IPS DF 4.7 (cell line): Measurements from ENCODE around the gene OR2V1.
"Not testable (repeated sequence)": the region's sequence is repeated elsewhere in the genome, so short reads cannot be mapped to it uniquely, and the experiment has no call there.

Experiments
- DNase-seq: peaks from one replicate; pipeline ENCODE4 v3.0.0-alpha.2; 2013; ENCODE audit warnings: low spot score; ENCODE audit errors: extremely low read depth

The OR2V1 gene

DNA sequence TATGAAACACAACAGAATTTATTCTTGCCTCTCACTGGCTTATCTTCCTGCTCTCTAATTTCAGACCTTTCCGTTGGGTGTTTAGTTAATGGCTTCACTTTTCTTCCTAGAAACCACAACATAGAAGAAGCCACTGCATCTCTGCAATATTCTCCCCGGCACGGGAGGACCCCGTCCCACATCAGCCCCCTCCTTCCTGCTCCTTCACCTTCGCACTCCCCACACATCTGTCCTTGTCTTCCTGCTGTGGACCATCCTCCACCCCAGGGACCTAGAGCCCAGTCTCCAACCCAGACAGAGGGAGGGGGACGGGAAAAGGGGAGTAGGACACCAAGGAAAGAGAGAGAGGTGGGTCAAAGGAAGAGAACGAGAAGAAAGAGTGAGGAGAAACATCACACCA, 1.4 kb downstream of the OR2V1 start:
- DNase-seq = no peak

DNA sequence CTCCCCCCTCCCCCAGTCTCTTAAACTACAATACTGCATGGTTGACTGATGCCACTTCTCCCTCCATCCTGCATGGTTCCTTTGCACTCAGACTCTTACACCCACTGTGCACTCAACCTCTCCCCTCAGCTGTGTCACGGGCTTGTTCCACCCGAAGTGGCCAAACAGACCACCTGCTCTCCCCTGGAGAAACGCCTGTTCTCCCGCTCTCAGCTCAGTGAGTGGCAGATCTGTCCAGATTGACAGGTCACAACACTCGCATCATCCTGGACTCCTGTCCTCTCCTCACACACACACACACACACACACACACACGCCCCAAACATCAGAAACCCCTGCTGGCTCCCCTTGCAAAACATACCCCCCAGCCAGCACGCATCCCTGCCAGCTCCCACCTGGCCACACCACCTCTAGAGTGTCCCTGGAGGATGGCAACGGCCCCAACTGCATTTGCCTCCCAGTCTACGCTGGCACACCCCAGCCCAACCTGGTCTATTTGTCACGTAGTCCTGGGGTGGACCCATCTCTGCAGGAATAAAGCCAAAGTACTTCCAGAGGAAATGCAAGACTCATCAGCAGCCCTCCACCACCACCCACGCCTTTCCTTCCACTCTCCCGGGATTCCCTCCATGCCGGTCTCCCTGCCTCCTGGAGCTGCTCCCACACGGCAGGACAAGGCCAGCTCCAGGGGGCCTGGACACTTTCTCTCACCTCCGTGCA, 2.9 kb downstream of the OR2V1 start:
- DNase-seq = no peak

DNA sequence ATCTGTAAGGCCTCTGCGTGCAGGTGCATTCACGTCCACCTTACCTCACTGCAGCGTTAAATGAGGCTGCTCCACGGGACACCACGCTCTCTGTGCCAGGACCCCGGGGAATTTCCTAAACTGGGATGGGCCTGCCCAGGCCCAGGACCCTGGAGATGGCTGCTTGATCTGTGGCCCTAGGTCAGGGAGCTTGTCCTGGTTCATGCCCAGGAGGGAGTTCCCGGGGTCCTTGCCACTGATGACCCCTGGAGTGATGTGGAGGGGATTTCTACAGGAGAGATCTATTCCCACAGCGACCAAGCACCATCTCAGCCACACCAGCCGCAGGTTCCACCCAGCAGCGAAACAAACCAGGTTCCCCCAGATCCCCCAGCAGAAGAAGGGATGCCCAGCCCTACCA, 3.5 kb downstream of the OR2V1 start:
- no peak for DNase-seq

DNA sequence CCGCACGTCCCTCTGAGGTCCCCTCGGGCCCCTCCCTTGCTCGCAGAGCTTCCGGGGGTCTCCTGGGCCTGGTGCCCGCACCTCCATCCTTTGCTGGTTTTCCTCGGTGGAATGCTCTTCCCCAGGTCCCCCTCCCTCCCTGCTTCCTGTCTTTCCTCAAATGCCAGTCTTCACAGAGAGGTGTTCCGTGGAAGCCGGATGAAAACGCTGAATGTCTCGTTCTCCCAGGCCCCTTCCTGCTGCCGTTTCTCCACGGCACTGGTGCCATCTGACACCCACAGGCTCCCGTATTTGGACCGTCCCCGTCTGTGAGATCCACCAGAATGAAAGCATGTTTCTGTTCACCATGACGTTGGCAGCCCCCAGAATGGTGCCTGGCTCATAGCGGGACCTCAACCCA, 4.1 kb downstream of the OR2V1 start:
- DNase-seq = no peak

DNA sequence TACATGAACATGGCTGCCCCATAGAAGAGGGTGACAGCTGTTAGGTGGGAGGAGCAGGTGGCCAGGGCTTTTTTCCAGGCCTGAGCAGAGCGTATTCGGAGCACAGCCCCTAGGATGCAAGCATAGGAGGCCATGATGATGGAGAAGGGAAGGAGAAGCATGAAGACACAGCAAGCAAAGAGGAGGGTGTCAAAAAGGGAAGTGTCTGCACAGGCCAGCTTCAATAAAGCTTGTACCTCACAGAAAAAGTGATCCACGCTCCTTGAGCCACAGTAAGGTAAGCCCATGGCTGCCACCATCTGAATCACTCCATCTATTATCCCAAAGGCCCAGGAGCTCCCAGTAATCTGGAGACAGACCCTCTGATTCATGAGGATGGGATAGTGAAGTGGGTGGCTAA, 6.4 kb downstream of the OR2V1 start:
- no peak for DNase-seq

DNA sequence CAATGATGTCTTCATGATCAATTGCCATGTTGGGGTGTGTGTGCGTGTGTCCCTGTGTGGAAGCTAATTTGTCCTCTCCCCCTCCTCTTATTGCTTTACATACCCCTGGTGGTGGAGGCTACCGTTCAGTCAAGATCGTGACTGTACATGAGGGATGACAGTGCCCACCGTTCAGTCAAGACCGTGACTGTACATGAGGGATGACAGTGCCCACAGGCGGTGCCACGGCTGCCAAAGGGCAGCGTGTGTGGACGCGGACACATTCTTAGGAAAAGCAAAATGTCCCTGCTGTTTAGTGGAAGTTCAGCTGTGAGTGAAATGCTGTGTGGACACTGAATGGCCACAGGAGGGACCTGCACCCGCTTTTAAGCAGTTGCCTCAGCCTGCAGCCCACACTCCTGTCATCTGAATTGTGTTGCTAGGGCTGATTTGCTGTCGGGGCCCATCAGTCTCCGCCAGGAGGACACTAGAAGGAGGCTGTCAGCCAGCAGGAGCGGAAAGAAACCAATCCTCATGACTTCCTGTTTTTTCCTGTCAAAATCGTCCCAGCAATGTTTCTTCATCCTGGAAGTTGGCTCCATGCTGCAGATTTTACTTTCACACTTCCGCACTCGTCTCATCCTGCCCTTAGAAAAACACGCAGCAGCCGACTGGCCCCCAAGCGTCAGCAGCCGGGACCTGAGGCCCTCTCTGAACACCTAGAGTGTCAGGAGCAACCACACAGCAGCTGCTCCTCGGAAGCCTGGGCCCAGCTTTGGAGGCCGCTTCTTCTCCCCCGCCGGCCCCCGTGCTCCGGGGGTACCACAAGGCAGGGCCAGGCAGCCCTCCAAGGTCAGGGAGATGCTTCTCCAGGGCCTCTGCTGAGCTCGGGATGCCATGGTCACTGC, 9.1 kb downstream of the OR2V1 start:
- no peak for DNase-seq

DNA sequence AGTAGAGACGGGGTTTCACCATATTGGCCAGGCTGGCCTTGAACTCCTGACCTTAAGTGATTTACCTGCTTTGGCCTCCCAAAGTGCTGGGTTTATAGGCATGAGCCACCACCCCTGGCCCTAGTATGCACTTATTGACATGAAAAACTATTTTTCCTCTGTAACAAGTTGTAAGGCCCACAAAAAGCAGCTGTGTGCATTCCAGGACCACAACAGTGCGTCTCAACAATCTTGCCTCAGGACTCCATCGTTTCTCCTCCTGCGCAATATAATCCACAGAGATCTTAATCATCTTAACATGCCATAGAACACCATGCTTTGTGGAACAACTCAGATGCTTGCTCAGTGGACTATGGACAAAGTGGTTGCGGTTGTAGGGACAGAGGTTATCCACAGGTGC, 10.2 kb downstream of the OR2V1 start:
- no peak for DNase-seq

DNA sequence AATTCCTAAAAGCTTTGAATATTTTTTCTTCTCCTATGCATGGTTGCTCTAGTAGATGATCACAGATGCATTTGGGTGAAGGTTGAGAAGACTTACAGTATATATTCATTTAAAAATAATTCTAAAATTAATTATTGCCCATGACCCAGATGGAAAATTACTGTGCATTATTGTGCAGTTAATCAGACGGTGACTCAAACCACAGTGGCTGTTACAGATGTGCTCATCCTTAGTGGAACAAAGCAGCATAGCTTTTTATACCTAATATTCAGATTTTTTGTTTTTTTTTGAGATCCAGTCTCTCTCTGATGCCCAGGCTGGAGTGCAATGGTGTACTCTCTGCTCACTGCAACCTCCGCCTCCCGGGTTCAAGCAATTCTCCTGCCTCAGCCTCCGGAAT, 10.7 kb downstream of the OR2V1 start:
- no peak for DNase-seq

DNA sequence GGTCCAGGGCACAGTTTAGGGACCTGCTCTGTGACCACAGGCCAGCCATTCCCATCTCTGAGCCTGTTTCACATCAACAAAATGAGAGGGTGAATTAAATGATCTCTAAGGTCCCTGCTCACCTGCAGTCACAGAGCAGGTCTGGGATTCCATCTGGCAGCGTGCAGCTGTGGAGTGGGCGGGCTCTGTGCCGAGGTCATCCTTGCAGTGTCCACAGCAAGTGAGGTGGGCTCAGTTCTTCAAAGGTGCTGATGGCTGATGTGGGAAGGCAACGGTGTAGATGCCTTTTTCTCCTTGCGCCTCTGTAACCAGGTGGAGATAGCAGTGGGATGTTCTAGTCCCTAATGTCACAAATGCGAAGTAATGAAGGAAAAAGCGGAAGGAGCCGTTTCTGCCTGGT, 11.9 kb downstream of the OR2V1 start:
- DNase-seq = no peak

DNA sequence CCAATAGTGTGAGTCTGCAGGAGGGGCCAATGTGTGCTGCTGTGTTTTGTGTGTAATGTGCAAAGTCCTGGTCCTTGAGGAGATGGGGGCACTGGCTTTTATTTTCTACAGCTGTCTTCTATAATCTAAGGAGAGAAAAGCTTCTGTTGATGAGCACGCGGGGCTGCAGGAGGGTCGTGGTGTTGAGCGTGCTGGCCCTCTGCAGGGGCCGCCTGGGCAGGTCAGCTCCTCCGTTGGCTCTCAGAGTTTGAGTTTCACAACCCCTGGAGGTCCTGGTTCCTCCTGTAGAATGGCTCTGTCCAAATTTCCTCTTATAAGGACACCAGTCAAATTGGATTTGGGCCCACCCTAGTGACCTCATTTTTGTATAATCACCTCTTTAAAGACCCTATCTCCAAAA, 12.6 kb downstream of the OR2V1 start:
- DNase-seq = no peak

DNA sequence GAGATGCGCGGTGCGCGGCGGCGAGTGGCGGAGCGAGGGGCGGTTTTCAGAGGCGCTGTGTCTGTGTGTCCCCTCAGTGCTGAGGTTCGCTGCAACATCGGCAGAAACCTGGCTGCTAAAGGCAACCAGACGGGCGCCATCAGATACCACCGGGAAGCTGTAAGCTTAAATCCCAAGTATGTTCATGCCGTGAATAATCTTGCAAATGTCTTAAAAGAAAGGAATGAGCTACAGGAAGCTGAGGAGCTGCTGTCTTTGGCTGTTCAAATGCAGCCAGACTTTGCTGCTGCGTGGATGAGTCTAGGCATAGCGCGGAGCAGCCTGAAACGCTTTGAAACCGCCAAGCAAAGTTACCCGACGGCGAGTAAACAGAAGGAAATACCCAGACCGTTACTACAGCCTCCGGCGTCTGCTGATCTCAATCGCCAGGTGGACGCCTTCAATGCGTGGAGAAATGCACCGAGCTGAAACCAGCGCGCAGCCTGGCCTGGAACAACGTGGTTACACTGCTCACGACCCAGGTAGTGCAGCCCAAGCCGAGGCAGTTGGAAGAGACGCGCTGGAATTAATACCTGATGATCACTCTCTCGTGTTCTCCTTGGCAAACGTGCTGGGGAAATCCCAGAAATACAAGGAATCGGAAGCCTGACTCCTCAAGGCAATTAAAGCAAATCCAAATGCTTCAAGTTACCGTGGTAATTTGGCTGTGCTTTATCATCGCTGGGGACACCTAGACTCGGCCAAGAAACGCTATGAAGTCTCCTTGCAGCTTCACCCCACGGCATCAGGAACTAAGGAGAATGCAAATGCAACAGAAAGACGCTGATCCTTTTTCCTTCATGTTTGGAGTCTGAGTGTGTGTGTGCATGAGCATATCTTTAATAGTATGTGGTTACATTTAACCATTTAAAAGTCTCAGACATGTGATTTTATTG, 15.9 kb downstream of the OR2V1 start:
- DNase-seq = no peak

DNA sequence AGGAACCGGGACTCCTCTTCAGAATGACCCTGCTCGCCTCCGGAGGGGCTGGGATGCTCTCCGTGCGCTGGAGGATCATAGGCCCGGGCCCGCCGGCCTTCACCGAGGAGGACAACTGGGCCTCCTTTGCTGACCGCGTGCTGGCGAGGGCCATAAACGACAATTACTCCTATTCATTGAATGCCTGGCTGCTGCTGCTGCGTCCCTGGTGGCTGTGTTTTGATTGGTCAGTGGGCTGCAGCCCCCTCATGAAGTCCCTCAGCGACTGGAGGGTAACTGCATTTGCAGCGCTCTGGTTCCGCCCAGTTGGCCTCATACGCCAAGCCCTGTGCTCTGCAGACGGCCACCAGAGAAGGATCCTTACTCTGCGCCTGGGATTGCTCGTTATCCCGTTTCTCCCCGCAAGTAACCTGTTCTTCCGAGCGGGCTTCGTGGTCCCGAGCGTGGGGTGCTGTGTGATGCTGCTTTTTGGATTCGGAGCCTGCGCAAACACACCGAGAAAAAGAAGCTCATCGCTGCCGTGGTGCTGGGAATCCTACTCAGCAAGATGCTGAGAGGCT, 16.6 kb downstream of the OR2V1 start:
- DNase-seq = no peak

DNA sequence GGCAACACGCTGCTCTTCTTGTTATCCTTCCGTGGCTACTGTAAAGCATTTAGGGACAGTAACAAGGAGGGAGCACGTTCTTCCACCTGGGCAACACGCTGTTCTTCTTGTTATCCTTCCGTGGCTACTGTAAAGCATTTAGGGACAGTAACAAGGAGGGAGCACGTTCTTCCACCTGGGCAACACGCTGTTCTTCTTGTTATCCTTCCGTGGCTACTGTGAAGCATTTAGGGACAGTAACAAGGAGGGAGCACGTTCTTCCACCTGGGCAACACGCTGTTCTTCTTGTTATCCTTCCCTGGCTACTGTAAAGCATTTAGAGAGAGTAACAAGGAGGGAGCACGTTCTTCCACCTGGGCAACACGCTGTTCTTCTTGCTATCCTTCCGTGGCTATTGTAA, 17.4 kb downstream of the OR2V1 start:
- not testable (repeated sequence) for DNase-seq

DNA sequence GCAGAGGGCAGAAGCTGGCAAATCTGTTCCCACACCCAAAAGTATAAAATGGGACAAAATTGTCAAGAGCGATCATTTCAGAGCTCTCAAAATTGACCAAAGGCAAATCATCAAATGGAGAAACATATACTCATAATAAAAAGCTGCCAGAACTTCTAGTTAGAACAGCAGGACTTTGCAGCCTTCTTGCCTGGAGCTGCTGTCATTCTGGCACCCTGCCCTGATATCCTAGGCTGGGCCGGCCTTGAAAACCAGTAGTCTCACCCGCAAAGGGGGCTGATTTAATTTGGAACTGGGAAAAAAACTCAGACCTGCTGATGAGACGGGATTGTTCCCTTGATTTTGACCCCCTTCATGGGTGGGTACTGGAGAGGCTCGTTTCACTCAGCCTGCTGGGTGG, 18.5 kb downstream of the OR2V1 start:
- no peak for DNase-seq

DNA sequence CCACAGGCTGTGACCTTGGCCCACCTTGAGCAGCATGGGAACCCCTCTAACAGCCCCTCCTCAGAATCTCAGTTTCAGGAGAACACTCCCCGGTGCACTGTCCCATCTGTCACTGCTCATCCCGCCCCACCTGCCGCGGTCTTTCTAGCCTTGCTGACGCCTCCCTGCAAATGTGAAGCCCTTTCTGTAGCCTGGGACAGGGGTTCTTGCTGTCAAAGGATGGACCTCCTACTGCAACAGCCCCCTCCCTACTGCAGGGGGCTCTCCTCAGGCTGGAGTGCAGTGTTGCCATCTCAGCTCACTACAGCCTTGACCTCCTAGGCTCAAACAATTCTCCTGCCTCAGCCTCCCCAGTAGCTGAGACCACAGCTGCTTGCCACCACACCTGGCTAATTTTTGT, 20.0 kb downstream of the OR2V1 start:
- DNase-seq = no peak

DNA sequence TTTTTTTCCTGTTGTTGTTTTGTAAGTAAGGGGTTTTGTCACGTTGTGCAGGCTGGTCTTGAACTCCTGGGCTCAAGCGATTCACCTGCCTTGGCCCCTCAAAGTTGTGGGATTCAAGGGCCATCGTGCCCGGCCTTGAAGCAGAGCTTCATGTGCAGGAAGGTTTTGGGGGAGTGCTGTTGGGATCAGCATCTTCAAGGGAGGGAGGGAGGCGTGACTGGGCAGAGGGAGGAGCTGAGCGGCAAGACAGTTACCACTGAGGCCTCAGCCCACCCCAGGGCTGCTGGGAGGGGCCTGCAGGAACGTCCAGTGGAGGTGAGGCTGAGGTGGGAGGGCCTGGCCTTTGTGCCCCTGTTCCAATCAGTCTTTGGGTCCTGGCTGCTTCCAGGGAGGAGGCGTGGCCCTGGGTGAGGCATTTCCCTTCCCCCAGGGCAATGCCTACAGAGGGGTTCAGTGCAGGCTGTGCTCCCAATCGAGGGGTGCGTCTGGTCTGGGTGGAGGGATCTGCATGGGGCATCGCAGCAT, 21.4 kb downstream of the OR2V1 start:
- DNase-seq = no peak

DNA sequence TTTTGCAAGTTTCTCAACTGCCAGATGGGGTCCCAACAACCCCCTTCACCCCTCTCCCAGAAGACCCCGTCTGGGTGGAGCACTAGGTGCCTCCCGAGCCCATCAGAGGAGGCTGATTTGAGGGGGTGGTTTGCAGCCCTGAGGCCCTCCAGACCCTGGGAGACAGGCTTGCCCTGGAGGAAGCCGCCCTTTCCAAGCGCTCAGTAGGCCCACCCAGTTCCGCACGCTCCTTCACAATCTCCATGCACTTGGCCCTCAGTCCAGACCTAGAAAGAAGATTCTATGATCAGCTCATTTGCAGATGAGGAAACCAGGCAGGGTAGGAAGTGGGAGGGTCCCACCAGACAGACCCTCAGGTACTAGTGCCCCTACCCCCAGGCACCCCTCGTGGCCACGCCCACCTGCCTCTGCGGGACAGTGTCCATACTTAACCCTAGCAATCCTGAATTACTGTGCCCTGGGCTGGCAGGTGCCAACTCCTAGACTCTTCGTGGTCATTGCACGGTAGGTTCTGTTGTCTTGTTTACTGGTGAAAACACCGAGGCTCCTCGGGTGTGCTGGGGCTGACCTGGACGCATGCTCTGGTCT, 22.3 kb downstream of the OR2V1 start:
- no peak for DNase-seq

DNA sequence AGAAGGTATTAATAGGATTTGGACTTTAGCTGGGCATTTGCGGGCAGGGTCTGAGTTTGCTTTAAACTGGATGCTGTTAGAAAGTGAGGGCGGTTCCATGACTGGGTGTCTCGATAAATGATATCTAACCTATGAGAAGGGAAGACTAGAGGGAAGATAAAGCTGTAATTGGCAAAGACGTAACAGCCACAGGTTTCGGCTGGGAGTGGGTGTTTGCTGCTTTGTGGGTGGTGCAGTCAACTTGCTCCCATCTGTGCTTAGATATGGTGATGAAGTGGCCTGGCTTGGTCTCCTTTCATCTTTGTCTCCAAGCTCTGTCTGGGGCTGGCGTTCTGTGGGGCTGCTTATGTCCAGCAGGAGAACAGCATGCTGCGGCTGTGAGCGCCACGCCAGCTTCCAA, 23.3 kb downstream of the OR2V1 start:
- DNase-seq = no peak

DNA sequence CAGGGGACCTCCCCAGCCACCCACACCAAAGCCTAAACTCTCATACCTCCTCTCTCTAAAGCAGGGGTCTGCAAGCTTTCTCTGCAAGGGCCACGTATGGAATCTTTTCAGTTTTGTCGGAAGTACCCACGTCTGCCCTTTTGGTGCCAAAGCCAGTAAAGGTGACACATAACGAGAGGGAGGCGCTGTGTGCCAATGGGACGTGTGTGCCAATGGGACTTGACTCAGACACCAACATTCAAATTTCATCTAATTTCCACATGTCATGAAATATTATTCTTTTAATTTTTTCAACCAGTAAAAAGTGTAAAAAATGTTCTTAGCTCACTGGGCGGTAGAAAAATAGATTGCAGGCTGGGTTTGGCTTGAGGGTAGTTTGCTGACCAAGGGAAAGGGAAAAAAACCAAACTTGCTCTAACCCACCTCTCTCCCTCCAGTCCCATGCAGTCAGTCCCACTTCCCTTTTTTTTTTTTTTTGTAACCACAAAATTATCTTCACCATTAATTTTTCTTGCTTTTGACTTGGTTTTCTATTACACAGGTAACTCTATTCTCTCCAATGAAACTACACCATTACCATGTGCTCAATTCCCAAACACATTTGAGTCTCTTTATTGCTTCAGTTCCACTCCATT, 25.5 kb downstream of the OR2V1 start:
- no peak for DNase-seq

DNA sequence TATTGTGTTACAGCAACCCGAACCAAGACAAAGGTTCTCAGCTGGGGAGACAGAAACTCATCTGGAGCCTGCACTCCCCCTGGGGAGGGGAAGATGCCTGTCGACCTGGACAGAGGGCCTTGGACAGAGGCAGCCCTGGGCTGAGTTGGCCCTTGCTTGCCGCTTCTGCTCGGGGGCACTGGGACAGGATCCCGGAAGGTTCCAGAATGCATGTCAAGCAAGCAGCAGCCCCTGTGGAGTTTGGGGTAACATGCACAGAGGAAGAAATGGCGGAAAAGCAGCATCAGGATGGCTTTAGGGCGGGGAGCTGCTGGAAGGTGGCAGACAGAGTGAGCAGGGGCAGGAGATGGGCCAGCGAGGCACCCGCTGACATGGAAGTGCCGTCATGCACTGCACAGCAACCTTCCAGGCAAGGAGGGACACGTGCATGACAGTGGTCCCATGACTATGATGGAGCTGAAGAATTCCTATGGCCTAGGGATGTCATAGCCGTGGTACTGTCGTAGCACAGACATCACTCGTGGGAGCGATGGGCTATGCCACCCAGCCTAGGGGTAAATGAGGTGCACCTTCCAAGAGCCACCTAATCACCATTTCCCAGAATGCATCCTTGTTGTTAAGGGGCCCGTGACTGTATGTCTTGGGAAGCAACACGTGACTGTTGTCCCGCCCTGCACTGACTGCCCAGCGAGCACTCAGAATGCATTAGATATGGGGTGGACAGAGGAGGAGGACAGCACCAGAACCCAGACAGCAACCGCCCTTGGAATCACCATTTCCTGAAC, 26.2 kb downstream of the OR2V1 start:
- DNase-seq = not testable (repeated sequence)
